DND-41 (cell line): ENCODE data around the gene TGFBR2.

Source experiments
- ATAC-seq: fragments of 200-7000 bp; cut with Tn5 transposase; 3 replicates; pipeline ENCODE4 v1.9.1; 2021; ENCODE audit warnings: low read depth; ENCODE audit not compliant: insufficient read depth
- DNase-seq: peaks from one replicate; pipeline ENCODE4 v3.0.0-alpha.2; 2020
- H2AFZ ChIP-seq: 2 replicates; pipeline ENCODE4 v1.6.0; 2012; ENCODE audit warnings: low read depth, low read length
- H3K27ac ChIP-seq: 2 replicates; pipeline ENCODE4 v1.5.1; 2012; ENCODE audit warnings: low read length, inconsistent platforms
- H3K27me3 ChIP-seq: fragments of 200-600 bp; sonication (generic); 2 replicates; pipeline ENCODE4 v1.6.0; 2012; ENCODE audit warnings: low read length, mild to moderate bottlenecking, inconsistent platforms; ENCODE audit not compliant: insufficient read depth, poor library complexity
- H3K36me3 ChIP-seq: 2 replicates; pipeline ENCODE4 v1.5.1; 2012; ENCODE audit warnings: low read length, inconsistent platforms; ENCODE audit not compliant: insufficient read depth
- H3K4me1 ChIP-seq: 2 replicates; pipeline ENCODE4 v1.5.1; 2012; ENCODE audit warnings: mild to moderate bottlenecking, low read length; ENCODE audit not compliant: insufficient read depth
- H3K4me2 ChIP-seq: 2 replicates; pipeline ENCODE4 v1.6.0; 2012; ENCODE audit warnings: mild to moderate bottlenecking, moderate library complexity, low read length, inconsistent platforms; ENCODE audit not compliant: insufficient read depth
- H3K4me3 ChIP-seq, 2 experiments: fragments of 200-600 bp in 1 of 2; shearing (Covaris generic) in 1 of 2; 2 replicates each; pipeline ENCODE4 v1.5.1; 2012 to 2016; ENCODE audit warnings: inconsistent platforms in 2 of 2, low read length in 2 of 2, mild to moderate bottlenecking in 2 of 2, low read depth in 1 of 2, moderate library complexity in 1 of 2
- H3K79me2 ChIP-seq: 2 replicates; pipeline ENCODE4 v1.6.0; 2012; ENCODE audit warnings: low read length, inconsistent platforms; ENCODE audit not compliant: insufficient read depth
- H3K9ac ChIP-seq: 2 replicates; pipeline ENCODE4 v1.6.0; 2012; ENCODE audit warnings: low read depth, mild to moderate bottlenecking, inconsistent platforms, low read length, moderate library complexity
- H3K9me3 ChIP-seq: 2 replicates; pipeline ENCODE4 v1.5.1; 2012; ENCODE audit warnings: low read length, moderate library complexity, mild to moderate bottlenecking, inconsistent platforms; ENCODE audit not compliant: insufficient read depth, severe bottlenecking
- H4K20me1 ChIP-seq: 2 replicates; pipeline ENCODE4 v1.6.0; 2012; ENCODE audit warnings: low read length; ENCODE audit not compliant: insufficient read depth
- CTCF ChIP-seq: IDR thresholded peaks from 2 replicates; pipeline ENCODE4 v1.5.1; 2012; ENCODE audit warnings: borderline replicate concordance, low read length, moderate library complexity, mild to moderate bottlenecking; ENCODE audit not compliant: poor library complexity, severe bottlenecking; ENCODE audit errors: extremely low read depth
- EZH2 ChIP-seq: IDR thresholded peaks from 3 replicates; pipeline ENCODE4 v1.6.1; 2012; ENCODE audit warnings: borderline replicate concordance, low read depth, mild to moderate bottlenecking, moderate library complexity, low read length, inconsistent platforms; ENCODE audit not compliant: severe bottlenecking

TGFBR2 gene

DNA sequence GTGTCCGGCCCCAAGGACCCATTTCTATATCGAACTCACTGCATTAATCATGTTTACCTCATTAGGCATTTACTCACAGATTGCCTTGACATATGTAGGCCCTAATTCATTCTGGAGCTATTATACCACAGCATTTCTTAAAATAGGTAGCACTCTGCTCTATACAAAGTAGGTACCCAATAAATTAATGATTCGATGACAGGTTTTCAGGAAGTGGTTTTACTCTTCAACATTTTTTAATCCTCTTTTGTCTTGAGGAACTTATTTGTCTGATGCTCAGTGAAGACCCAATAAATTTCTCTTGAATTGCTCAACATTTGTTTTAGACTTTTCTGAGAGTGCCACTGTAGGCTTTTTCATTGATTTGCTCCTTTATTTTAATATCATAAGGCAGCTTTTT is 12.1 kb downstream of the TGFBR2 start:
- Histone ChIP-seq H3K4me2 (no peak overlapping the region), H2AFZ (no peak overlapping the region), H3K36me3 (peaks cover 20% of the 10 kb centered on the region), H3K79me2 (peaks cover 96% of the 10 kb centered on the region), H3K4me3 (no peak overlapping the region), H3K4me1 (peaks cover 25% of the 10 kb centered on the region), H4K20me1 (peaks cover 23% of the 10 kb centered on the region), H3K27ac (no peak overlapping the region), H3K9me3 (no peaks in the 10 kb centered on the region), H3K27me3 (no peaks in the 10 kb centered on the region), H3K9ac (no peak overlapping the region)
- no peak for ATAC-seq
- DNase-seq = no peak
- TF ChIP-seq CTCF = no peak
- TF ChIP-seq EZH2 = no peak

GRCh38 chr3:30619318-30619717 is 12.9 kb downstream of the TGFBR2 start:
- H4K20me1 ChIP-seq = peaks cover 21% of the 10 kb centered on the region
- H3K36me3 ChIP-seq = peaks cover 23% of the 10 kb centered on the region
- no peaks in the 10 kb centered on the region for H3K27me3 ChIP-seq
- no peak overlapping the region for H2AFZ ChIP-seq
- no peak overlapping the region for H3K4me3 ChIP-seq
- no peaks in the 10 kb centered on the region for H3K9me3 ChIP-seq
- no peak overlapping the region for H3K9ac ChIP-seq
- H3K4me1 ChIP-seq = peaks cover 20% of the 10 kb centered on the region; the same call in 1 of the 2 replicates
- H3K4me2 ChIP-seq = no peak overlapping the region
- no peak overlapping the region for H3K27ac ChIP-seq
- DNase-seq = no peak
- no peak for ATAC-seq
- TF ChIP-seq CTCF (no peak), EZH2 (no peak)
- peaks cover 94% of the 10 kb centered on the region for H3K79me2 ChIP-seq

- Histone ChIP-seq H3K4me2 (no peak overlapping the region), H2AFZ (no peak overlapping the region), H3K36me3 (peaks cover 19% of the 10 kb centered on the region), H3K79me2 (peaks cover 90% of the 10 kb centered on the region), H3K4me3 (no peak overlapping the region), H3K4me1 (peaks cover 12% of the 10 kb centered on the region; the same call in 1 of the 2 replicates), H4K20me1 (peaks cover 17% of the 10 kb centered on the region), H3K9ac (no peak overlapping the region), H3K27ac (no peak overlapping the region), H3K27me3 (no peaks in the 10 kb centered on the region), H3K9me3 (no peaks in the 10 kb centered on the region)
- ATAC-seq (no peak), DNase-seq (no peak)
- TF ChIP-seq EZH2 (no peak), CTCF (no peak)
Measured at GRCh38 chr3:30620402-30621360, 14.3 kb downstream of the TGFBR2 start.
